GM19099 (cell line): Measurements from ENCODE around the gene PRAME.

Experiments
- POLR2A ChIP-seq: IDR thresholded peaks from 3 replicates; pipeline ENCODE4 v1.6.1; 2011; ENCODE audit warnings: low read depth; ENCODE audit not compliant: insufficient read length; ENCODE audit errors: extremely low read depth

PRAME gene

GRCh38 chr22:22587577-22588188, 28.6 kb upstream of the PRAME start:
- no peak for TF ChIP-seq POLR2A

- TF ChIP-seq POLR2A: no peak
Observed at GRCh38 chr22:22584722-22585121, 25.7 kb upstream of the PRAME start.

DNA sequence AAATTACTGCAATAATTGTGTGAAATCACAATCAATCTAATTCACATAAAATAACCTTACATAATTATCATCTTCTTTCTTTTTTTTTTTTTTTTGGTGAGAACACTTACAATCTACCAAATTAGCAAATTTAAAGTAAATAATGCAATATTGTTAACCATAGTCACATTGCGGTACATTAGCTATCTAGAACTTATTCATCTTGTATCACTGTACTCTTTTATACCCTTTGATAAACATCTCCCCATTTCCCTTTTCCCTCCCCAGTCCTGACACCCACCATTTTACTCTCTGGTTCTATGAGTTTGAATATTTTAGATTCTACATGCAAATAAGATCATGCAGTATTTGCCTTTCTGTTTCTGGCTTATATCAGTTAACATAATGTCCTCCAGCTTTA, 24.0 kb upstream of the PRAME start:
- no peak for TF ChIP-seq POLR2A

- no peak for TF ChIP-seq POLR2A
Observed at GRCh38 chr22:22579869-22580604, 21.0 kb upstream of the PRAME start.

- TF ChIP-seq POLR2A: no peak
Observed at GRCh38 chr22:22578702-22579424, 19.8 kb upstream of the PRAME start.

DNA sequence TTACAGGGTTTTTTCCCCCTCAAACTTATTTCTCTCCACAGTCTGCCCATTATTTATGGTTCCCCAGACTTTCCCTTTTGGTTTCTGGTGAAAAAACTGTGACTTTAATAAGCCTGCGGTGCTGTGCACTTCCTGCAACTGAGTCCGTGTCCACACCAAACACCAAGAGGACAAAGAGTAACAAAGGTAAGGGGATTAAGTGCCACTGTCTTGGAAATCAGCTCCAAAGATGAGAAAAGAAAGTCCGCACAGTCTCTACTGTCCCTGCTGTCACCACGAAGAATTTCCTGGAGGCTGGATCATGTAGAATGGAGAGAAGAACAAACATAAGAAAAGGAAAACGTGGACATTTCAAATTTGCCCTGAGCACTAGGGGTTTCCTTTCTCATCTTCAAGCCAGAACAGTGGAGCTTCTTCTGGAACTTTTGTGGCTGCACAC, 17.9 kb upstream of the PRAME start:
- no peak for TF ChIP-seq POLR2A

- TF ChIP-seq POLR2A: no peak
Observed at GRCh38 chr22:22576244-22576988, 17.4 kb upstream of the PRAME start.

DNA sequence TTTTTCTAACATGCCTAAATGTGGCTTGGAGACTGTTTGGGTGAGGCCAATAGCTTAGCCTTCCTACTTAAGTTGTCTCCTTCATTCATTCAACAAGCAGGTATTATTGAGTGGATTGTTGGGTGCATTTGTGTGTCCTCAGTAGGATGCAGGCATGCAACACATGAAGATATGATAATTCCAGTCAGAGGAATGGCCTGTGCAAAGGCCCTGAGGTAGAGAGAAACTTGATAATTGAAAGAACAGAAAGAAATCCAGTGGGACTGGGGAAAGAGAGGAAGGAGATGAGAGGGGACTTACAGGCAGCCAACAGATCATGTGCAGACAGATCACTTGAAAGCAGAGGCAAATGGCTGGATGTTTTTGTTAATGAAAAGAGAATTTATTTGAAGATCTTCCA, 15.3 kb upstream of the PRAME start:
- no peak for TF ChIP-seq POLR2A

- TF ChIP-seq POLR2A: no peak
Observed at GRCh38 chr22:22573047-22573889, 14.2 kb upstream of the PRAME start.

GRCh38 chr22:22571862-22572261, 12.8 kb upstream of the PRAME start:
- no peak for TF ChIP-seq POLR2A

- no peak for TF ChIP-seq POLR2A
Observed at GRCh38 chr22:22571429-22571828, 12.4 kb upstream of the PRAME start.

- no peak for TF ChIP-seq POLR2A
Observed at GRCh38 chr22:22569218-22569617, 10.2 kb upstream of the PRAME start.

- TF ChIP-seq POLR2A: no peak
Observed at GRCh38 chr22:22565981-22566380, 6.9 kb upstream of the PRAME start.
